CD14-positive monocyte (primary cell): ENCODE data around the gene MERTK. TPM values are rescaled to one million over a fixed set of nuclear protein-coding genes. Genes with fewer than 3 reads are reported as not detected.

Source experiments
- DNase-seq, 3 donors: peaks; one replicate each; pipeline ENCODE4 v3.0.0-alpha.2; 2011 to 2022
- H2AFZ ChIP-seq: 2 replicates; pipeline ENCODE4 v1.6.0; 2012; ENCODE audit warnings: mild to moderate bottlenecking, low read depth, low read length, inconsistent platforms; ENCODE audit not compliant: insufficient read depth, poor library complexity, severe bottlenecking
- H3K27ac ChIP-seq, 2 donors: 1 replicate in 1 of 2; 2 replicates in 1 of 2; pipeline ENCODE4 v1.5.1; 2012 to 2013; ENCODE audit warnings: low read length in 2 of 2, control low read depth in 1 of 2, inconsistent platforms in 1 of 2, low read depth in 1 of 2, mild to moderate bottlenecking in 1 of 2
- H3K27me3 ChIP-seq, 2 donors: one replicate each; pipeline versions ENCODE4 v1.6.0 to v1.6.1; 2011 to 2013; ENCODE audit warnings: low read length in 2 of 2; ENCODE audit not compliant: control insufficient read depth in 2 of 2, insufficient read depth in 2 of 2
- H3K36me3 ChIP-seq, 2 donors: replicated peaks in 1 of 2; 1 replicate in 1 of 2; 2 replicates in 1 of 2; pipeline versions ENCODE4 v1.5.1 to v1.6.1; 2012 to 2013; ENCODE audit warnings: low read length in 2 of 2, control low read depth in 1 of 2, inconsistent platforms in 1 of 2, mild to moderate bottlenecking in 1 of 2; ENCODE audit not compliant: insufficient read depth in 2 of 2, control insufficient read depth in 1 of 2
- H3K4me1 ChIP-seq, 2 donors: 1 replicate in 1 of 2; 2 replicates in 1 of 2; pipeline versions ENCODE4 v1.5.1 to v1.6.1; 2012 to 2013; ENCODE audit warnings: low read length in 2 of 2, control low read depth in 1 of 2, inconsistent platforms in 1 of 2, mild to moderate bottlenecking in 1 of 2, moderate library complexity in 1 of 2; ENCODE audit not compliant: insufficient read depth in 2 of 2, control insufficient read depth in 1 of 2
- H3K4me2 ChIP-seq: replicated peaks from 2 replicates; pipeline ENCODE3; 2012; ENCODE audit warnings: low read length, moderate library complexity, mild to moderate bottlenecking; ENCODE audit not compliant: poor library complexity, severe bottlenecking; ENCODE audit errors: extremely low read depth
- H3K4me3 ChIP-seq, 3 experiments: fragments of 200-600 bp in 1 of 3; sonication (generic) in 1 of 3; replicated peaks in 1 of 3; 1 replicate in 2 of 3; 2 replicates in 1 of 3; pipeline ENCODE4 v1.5.1; 2011 to 2013; ENCODE audit warnings: low read length in 3 of 3, mild to moderate bottlenecking in 3 of 3, control low read depth in 2 of 3, low read depth in 2 of 3, inconsistent platforms in 1 of 3, moderate library complexity in 1 of 3
- H3K79me2 ChIP-seq: 2 replicates; pipeline ENCODE4 v1.6.0; 2012; ENCODE audit warnings: mild to moderate bottlenecking, control low read depth, inconsistent platforms, low read length, moderate library complexity; ENCODE audit not compliant: insufficient read depth
- H3K9ac ChIP-seq: 2 replicates; pipeline ENCODE4 v1.6.0; 2017; ENCODE audit warnings: low read length, mild to moderate bottlenecking; ENCODE audit not compliant: insufficient read depth, poor library complexity, severe bottlenecking
- H3K9me3 ChIP-seq, 2 donors: replicated peaks in 1 of 2; 1 replicate in 1 of 2; 2 replicates in 1 of 2; pipeline versions ENCODE4 v1.5.1 to v1.6.1; 2012 to 2013; ENCODE audit warnings: low read length in 2 of 2, control low read depth in 1 of 2; ENCODE audit not compliant: control insufficient read depth in 1 of 2, insufficient read depth in 1 of 2
- H4K20me1 ChIP-seq: 2 replicates; pipeline ENCODE4 v1.6.0; 2012; ENCODE audit warnings: mild to moderate bottlenecking, low read length, control low read depth, moderate library complexity; ENCODE audit not compliant: insufficient read depth
- H3K27ac Mint-ChIP-seq, 7 donors: one replicate each; pipeline ENCODE4 v1.8.0; 2020; ENCODE audit warnings: mild to moderate bottlenecking in 7 of 7, mixed read lengths in 7 of 7, moderate library complexity in 6 of 7, inconsistent platforms in 2 of 7
- H3K27me3 Mint-ChIP-seq, 3 donors: one replicate each; pipeline ENCODE4 v1.8.0; 2021 to 2022; ENCODE audit warnings: low read depth in 3 of 3, mild to moderate bottlenecking in 3 of 3, mixed read lengths in 3 of 3, moderate library complexity in 3 of 3, inconsistent platforms in 1 of 3
- H3K36me3 Mint-ChIP-seq, 2 donors: one replicate each; pipeline ENCODE4 v1.8.0; 2020; ENCODE audit warnings: mixed read lengths in 2 of 2, inconsistent platforms in 1 of 2, mild to moderate bottlenecking in 1 of 2
- H3K4me1 Mint-ChIP-seq: one replicate; pipeline ENCODE4 v1.8.0; 2020; ENCODE audit warnings: mild to moderate bottlenecking, mixed read lengths
- H3K4me3 Mint-ChIP-seq, 2 donors: one replicate each; pipeline ENCODE4 v1.8.0; 2020; ENCODE audit warnings: mild to moderate bottlenecking in 2 of 2, mixed read lengths in 2 of 2, moderate library complexity in 1 of 2
- H3K9me3 Mint-ChIP-seq, 7 donors: one replicate each; pipeline ENCODE4 v1.8.0; 2020 to 2022; ENCODE audit warnings: mixed read lengths in 7 of 7, mild to moderate bottlenecking in 6 of 7, moderate library complexity in 6 of 7, inconsistent platforms in 2 of 7
- CTCF ChIP-seq: fragments of 200-600 bp; IDR thresholded peaks from one replicate; pipeline ENCODE4 v1.8.0; 2022; ENCODE audit warnings: antibody characterized with exemption, mild to moderate bottlenecking
- WGBS: methylation state at CpG from one replicate; pipeline ENCODE4 v1.1.5; 2013; ENCODE audit warnings: missing lambda C conversion rate; ENCODE audit not compliant: insufficient coverage; 5-methylcytosine and 5-hydroxymethylcytosine counted together
- intact Hi-C, 2 donors: fragments of 100-400 bp; cut with micrococcal nuclease; formaldehyde crosslinking; loops; one replicate each; pipeline versions ENCODE4 v1.15.0 to v1.15.1; 2023
- polyA plus RNA-seq, 3 donors: library from polyadenylated mRNA; depleted of rRNA in 1 of 3; unstranded in 2 of 3; stranded (reverse) in 1 of 3; fragments of 300-500 nt in 2 of 3; fragments of >200 nt in 1 of 3; fragmentation: Illumina TruSeq in 2 of 3; gene quantifications; 1 replicate in 2 of 3; 2 replicates in 1 of 3; pipeline ENCODE4 v1.2.3, GENCODE V29; 2012 to 2021

Gene MERTK
- polyA plus RNA-seq, 3 donors, result 4.1 to 17.0 (median 4.2) TPM

- intact Hi-C loops, result no loop called here
- H3K4me3 Mint-ChIP-seq, result no peak overlapping the region
Observed at GRCh38 chr2:111946294-111947114, 48.1 kb downstream of the MERTK start.

GRCh38 chr2:111947219-111947618 is 48.8 kb downstream of the MERTK start:
- no peaks in the 10 kb centered on the region for H3K4me1 ChIP-seq
- H3K9ac ChIP-seq, result no peak overlapping the region
- intact Hi-C loops, result no loop called here
- H3K27ac ChIP-seq, result no peak overlapping the region
- no peak for DNase-seq
- H3K36me3 ChIP-seq, result peaks cover 0 to 22% of the 10 kb centered on the region in 2 donors
- H3K4me2 ChIP-seq, result no peak overlapping the region
- TF ChIP-seq CTCF, result no peak
- no peaks in the 10 kb centered on the region for H4K20me1 ChIP-seq
- no peak overlapping the region for H2AFZ ChIP-seq
- no peaks in the 10 kb centered on the region for H3K27me3 ChIP-seq
- Mint-ChIP-seq H3K27ac (no peak overlapping the region), H3K4me1 (no peaks in the 10 kb centered on the region), H3K4me3 (no peak overlapping the region), H3K9me3 (peaks cover 0 to 4% (median 0%) of the 10 kb centered on the region in 7 donors), H3K27me3 (peaks cover 0 to 4% (median 3%) of the 10 kb centered on the region in 3 donors), H3K36me3 (peaks cover 7 to 14% of the 10 kb centered on the region in 2 donors)
- no peak overlapping the region for H3K4me3 ChIP-seq
- no peaks in the 10 kb centered on the region for H3K79me2 ChIP-seq
- no peaks in the 10 kb centered on the region for H3K9me3 ChIP-seq
- 82% methylated on average over 11 of the region's 11 CpGs for WGBS

More at GRCh38 chr2:111946294-111947114, 48.1 kb downstream of the MERTK start:
- Histone ChIP-seq H3K27me3 (no peaks in the 10 kb centered on the region), H3K9ac (no peak overlapping the region), H3K4me1 (no peaks in the 10 kb centered on the region), H3K27ac (no peak overlapping the region), H3K4me2 (no peak overlapping the region), H3K36me3 (peaks cover 0 to 22% of the 10 kb centered on the region in 2 donors), H4K20me1 (no peaks in the 10 kb centered on the region), H3K4me3 (no peak overlapping the region), H3K9me3 (no peaks in the 10 kb centered on the region), H2AFZ (no peak overlapping the region), H3K79me2 (no peaks in the 10 kb centered on the region)
- Mint-ChIP-seq H3K9me3 (peaks cover 0 to 4% (median 0%) of the 10 kb centered on the region in 7 donors), H3K27me3 (peaks cover 0 to 4% (median 3%) of the 10 kb centered on the region in 3 donors), H3K36me3 (peaks cover 7 to 14% of the 10 kb centered on the region in 2 donors), H3K4me1 (no peaks in the 10 kb centered on the region), H3K27ac (no peak overlapping the region)
- no peak for DNase-seq
- 93% methylated on average over 2 of the region's 9 CpGs for whole genome bisulfite sequencing
- no peak for TF ChIP-seq CTCF
